Stimulated activated effector memory CD8-positive, alpha-beta T cell treated with anti-CD3 and anti-CD28 coated beads, Interleukin-12 subunit alpha, Interleukin-12 subunit beta, amount 100 ng/mL, for 72 hours (primary cell): ENCODE measurements around the gene FEN1.

Source experiments
- ATAC-seq: fragments of 150-1000 bp; cut with Tn5 transposase; 2 replicates; pipeline ENCODE4 v1.10.0; 2021
- DNase-seq, 2 donors: peaks; one replicate each; pipeline ENCODE4 v3.0.0; 2021 to 2022; ENCODE audit warnings: low spot score in 2 of 2
- H3K27ac Mint-ChIP-seq: one replicate; pipeline ENCODE4 v1.8.0; 2022; ENCODE audit warnings: mild to moderate bottlenecking, mixed read lengths
- H3K36me3 Mint-ChIP-seq: one replicate; pipeline ENCODE4 v1.8.0; 2022; ENCODE audit warnings: mild to moderate bottlenecking, mixed read lengths
- H3K4me1 Mint-ChIP-seq: one replicate; pipeline ENCODE4 v1.8.0; 2022; ENCODE audit warnings: mixed read lengths
- H3K4me3 Mint-ChIP-seq: one replicate; pipeline ENCODE4 v1.8.0; 2022; ENCODE audit warnings: mild to moderate bottlenecking, mixed read lengths
- H3K9me3 Mint-ChIP-seq: one replicate; pipeline ENCODE4 v1.8.0; 2022; ENCODE audit warnings: mixed read lengths

The FEN1 gene

DNA sequence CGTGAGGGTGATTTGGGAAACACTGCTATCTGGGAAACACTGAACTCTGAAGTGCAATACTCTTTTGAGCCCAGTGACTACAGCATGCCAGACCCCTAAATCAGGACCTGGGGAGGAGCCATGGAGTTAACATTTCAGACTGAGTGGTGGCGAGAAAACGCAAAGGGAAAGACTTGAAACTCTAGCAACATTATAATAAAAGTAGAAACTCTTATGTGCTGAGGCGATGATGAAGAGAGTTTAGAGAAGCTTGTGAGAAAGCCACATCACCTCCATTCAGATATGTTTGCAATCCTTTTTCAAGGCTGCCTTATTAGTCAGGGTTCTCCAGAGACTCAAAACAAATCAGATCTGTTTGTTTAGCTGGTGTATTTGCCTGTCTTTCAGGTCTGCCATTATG lies 1.9 kb downstream of the FEN1 start:
- DNase-seq (no peak), ATAC-seq (no peak)
- no peak overlapping the region for H3K27ac Mint-ChIP-seq
- H3K9me3 Mint-ChIP-seq: no peaks in the 10 kb centered on the region
- peaks cover 98% of the 10 kb centered on the region for H3K36me3 Mint-ChIP-seq
- H3K4me3 Mint-ChIP-seq: peak overlapping the region; percentile 96
- peaks cover 35% of the 10 kb centered on the region for H3K4me1 Mint-ChIP-seq

DNA sequence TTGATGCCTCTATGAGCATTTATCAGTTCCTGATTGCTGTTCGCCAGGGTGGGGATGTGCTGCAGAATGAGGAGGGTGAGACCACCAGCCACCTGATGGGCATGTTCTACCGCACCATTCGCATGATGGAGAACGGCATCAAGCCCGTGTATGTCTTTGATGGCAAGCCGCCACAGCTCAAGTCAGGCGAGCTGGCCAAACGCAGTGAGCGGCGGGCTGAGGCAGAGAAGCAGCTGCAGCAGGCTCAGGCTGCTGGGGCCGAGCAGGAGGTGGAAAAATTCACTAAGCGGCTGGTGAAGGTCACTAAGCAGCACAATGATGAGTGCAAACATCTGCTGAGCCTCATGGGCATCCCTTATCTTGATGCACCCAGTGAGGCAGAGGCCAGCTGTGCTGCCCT lies 2.7 kb downstream of the FEN1 start:
- ATAC-seq: no peak
- Mint-ChIP-seq H3K4me3 (no peak overlapping the region), H3K4me1 (peaks cover 26% of the 10 kb centered on the region), H3K36me3 (peaks cover 98% of the 10 kb centered on the region), H3K9me3 (no peaks in the 10 kb centered on the region), H3K27ac (no peak overlapping the region)
- no peak for DNase-seq

DNA sequence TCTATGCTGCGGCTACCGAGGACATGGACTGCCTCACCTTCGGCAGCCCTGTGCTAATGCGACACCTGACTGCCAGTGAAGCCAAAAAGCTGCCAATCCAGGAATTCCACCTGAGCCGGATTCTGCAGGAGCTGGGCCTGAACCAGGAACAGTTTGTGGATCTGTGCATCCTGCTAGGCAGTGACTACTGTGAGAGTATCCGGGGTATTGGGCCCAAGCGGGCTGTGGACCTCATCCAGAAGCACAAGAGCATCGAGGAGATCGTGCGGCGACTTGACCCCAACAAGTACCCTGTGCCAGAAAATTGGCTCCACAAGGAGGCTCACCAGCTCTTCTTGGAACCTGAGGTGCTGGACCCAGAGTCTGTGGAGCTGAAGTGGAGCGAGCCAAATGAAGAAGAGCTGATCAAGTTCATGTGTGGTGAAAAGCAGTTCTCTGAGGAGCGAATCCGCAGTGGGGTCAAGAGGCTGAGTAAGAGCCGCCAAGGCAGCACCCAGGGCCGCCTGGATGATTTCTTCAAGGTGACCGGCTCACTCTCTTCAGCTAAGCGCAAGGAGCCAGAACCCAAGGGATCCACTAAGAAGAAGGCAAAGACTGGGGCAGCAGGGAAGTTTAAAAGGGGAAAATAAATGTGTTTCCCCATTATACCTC lies 3.3 kb downstream of the FEN1 start:
- Mint-ChIP-seq H3K9me3 (no peaks in the 10 kb centered on the region), H3K4me1 (peaks cover 26% of the 10 kb centered on the region), H3K4me3 (no peak overlapping the region), H3K36me3 (peaks cover 96% of the 10 kb centered on the region), H3K27ac (no peak overlapping the region)
- ATAC-seq: no peak
- no peak for DNase-seq

GRCh38 chr11:61797263-61797944 lies 4.7 kb downstream of the FEN1 start:
- Mint-ChIP-seq H3K4me3 (no peak overlapping the region), H3K4me1 (peaks cover 17% of the 10 kb centered on the region), H3K27ac (no peak overlapping the region), H3K36me3 (peaks cover 98% of the 10 kb centered on the region), H3K9me3 (no peaks in the 10 kb centered on the region)
- ATAC-seq (no peak), DNase-seq (peak; percentile 43 to 65)

DNA sequence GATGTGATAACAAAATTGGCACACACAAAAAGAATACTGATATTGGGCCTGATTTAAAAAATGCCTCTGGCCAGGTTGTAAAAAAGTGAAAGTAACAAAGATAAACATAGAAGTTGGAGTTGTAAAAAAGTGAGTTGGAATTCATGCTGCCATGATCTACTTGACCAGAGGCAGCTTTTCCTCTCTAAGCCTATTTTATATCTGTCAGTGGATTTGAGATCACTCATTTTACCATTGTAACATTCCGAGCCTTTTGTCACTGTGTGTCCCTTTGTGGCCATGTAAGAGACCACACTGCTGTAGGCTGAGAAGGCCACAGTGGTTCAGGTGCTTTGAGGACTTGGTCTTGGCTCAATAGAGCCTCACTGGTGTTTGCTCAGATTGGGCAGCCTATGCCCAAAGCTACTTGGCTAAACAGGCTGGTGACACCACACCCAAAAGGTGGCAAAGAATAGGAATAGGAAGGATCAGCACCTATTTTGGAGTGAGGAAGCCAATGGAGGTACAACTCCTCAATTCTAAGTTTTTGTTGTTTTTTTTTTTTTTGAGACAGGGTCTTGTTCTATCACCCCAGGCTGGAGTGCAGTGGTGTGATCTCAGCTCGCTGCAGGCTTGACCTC lies 7.1 kb downstream of the FEN1 start:
- ATAC-seq (no peak), DNase-seq (no peak)
- Mint-ChIP-seq H3K9me3 (no peaks in the 10 kb centered on the region), H3K4me1 (peaks cover 11% of the 10 kb centered on the region), H3K36me3 (peaks cover 93% of the 10 kb centered on the region), H3K27ac (peak overlapping the region; percentile 20), H3K4me3 (no peak overlapping the region)

DNA sequence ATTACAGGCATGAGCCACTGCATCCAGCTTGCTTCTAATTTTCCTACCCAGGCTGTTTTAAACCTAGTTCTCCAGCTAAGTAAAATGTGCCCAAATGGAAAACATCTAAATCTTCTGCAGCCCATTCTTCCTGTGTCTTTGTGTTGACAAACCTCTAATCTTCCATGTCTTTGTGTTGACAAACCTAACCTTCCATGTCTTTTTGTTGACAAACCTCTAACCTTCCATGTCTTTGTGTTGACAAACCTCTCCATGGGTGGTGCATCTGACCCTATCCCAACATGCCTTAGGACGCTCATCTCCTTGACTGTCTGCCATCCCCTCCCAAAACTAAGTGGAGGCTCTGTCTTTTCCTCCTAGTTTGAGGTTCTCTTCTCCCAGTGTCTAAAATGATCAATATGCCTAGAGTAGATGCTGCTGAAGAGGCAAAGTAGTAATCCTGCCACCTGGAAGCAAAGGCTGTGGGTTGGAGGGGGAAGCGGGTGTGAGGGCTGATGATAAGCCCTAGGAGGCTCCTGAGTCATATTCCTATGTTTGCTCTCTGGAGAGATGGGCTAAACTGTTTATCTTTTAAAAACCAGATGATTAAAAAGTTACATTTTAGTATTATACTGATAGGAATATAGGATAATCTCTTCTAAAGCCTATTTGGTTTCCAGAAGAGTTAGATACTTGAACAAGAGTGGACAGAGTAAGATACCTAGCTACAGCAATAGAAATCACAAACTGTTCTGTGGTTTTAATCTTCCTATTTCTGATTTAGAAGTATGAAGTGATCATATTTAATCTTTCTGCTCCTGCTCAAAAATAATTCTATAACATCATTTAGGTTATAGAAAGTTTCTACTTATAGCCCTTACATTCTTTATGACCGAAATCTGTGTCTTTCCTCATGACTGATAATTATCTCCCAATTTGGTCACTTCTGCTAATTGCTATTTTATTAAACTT lies 7.9 kb downstream of the FEN1 start:
- H3K4me1 Mint-ChIP-seq: peaks cover 11% of the 10 kb centered on the region
- H3K27ac Mint-ChIP-seq: no peak overlapping the region
- H3K9me3 Mint-ChIP-seq: no peaks in the 10 kb centered on the region
- no peak for DNase-seq
- H3K4me3 Mint-ChIP-seq: no peak overlapping the region
- ATAC-seq: no peak
- H3K36me3 Mint-ChIP-seq: peaks cover 90% of the 10 kb centered on the region

- Mint-ChIP-seq H3K4me1 (no peaks in the 10 kb centered on the region), H3K27ac (peak overlapping the region; percentile 58), H3K36me3 (peaks cover 85% of the 10 kb centered on the region), H3K9me3 (no peaks in the 10 kb centered on the region), H3K4me3 (no peak overlapping the region)
- ATAC-seq: no peak
- no peak for DNase-seq
Observed at GRCh38 chr11:61802605-61803004, 9.9 kb downstream of the FEN1 start.

DNA sequence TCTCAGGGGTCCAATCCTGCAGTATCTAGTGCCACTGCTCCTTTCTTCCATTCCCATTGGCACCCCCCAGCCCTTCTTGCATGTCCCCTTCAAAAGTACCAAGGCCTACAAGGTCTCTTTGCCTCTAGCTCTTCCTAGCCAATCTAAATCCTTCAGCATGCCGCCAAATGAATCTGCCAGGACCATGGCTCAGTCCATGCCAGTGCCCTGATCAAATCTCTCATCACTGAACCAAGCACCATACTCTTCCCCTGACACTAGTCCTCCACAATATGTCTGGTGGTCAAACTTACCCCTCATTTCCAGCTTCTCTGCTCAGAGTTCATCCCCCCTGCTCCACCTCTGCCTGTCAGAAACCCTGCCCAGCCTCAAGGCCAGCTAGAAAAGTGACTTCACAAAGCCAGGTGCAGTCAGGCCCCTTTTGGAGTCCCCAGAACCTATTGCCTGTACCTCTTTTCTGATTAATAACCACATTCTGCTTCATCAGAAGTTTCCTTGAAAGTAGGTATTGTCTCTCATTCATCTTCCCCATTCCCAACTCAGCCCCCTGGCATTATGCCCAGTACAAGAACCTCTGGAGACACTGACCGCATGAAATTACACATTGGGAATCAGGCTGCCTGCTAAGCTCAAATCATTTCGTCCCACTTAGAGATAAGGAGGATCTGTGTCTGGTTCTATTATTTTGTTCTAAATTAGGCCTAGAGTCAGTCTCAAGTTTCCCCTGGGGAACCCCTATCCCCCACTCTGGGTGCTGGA lies 11.4 kb downstream of the FEN1 start:
- Mint-ChIP-seq H3K9me3 (no peaks in the 10 kb centered on the region), H3K4me1 (no peaks in the 10 kb centered on the region), H3K4me3 (no peak overlapping the region), H3K27ac (peak overlapping the region; percentile 6), H3K36me3 (peaks cover 85% of the 10 kb centered on the region)
- no peak for DNase-seq
- ATAC-seq: no peak

DNA sequence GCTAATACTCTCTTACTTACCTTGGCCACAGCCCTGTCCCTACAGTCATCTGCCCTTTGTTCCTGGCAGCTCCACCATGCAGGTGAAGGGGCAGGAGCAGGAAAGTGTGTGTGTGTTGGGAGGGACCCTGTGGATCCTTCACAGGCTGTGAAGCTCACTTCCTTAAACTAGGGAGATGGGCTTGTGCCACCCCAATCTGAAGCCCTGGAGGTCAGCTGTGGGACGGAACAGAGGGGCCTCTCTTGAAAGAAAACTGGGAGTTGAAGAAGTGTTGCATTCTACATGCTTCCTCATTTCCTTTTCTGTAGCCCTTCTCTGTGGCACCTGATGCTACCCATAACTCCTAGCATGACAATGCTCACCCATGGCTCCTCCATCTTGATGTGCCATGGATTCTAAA lies 12.4 kb downstream of the FEN1 start:
- H3K4me1 Mint-ChIP-seq: no peaks in the 10 kb centered on the region
- H3K4me3 Mint-ChIP-seq: no peak overlapping the region
- DNase-seq (no peak), ATAC-seq (no peak)
- H3K27ac Mint-ChIP-seq: no peak overlapping the region
- no peaks in the 10 kb centered on the region for H3K9me3 Mint-ChIP-seq
- H3K36me3 Mint-ChIP-seq: peaks cover 85% of the 10 kb centered on the region

DNA sequence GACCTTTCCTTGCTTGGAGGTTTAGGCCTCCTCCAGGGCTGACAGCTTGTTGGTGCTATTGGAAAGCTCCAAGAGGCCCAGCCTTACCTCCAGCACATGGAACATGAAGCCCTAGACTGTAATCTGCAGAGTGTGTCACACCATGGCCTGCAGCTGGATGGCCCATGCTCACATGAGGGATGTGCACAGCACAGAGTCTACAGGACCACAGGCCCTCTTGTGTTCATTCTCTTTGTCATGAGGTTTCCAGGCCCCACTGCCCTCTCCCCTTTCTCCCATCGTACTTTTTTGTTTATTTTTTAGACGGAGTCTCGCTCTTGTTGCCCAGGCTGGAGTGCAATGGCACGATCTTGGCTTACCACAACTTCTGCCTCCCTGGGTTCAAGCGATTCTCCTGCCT lies 14.1 kb downstream of the FEN1 start:
- peaks cover 87% of the 10 kb centered on the region for H3K36me3 Mint-ChIP-seq

DNA sequence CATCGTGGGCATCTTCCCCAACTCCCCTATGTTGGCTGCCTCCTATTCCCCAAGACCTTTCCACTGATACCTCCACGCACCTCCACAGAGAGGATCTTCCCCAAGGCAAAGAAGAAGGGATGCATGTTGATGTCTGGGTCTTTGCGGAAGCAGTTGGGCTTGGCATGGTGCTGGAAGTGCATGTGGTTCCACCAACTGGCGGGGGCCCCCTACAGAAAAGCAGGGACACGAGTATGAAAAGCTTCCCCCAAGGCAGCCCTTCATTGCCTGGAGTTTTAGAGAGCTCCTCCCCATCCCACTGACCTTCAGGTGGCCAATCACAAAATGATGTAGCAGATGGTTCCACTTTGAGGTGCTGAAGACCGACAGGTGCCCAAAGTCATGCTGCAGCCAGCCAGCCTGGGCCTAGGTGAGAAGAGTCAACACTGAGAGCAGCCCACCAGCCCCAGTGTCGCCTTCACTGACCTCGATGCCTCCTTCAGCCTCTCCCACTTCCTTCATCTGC lies 18.0 kb downstream of the FEN1 start:
- H3K4me1 Mint-ChIP-seq: peaks cover 12% of the 10 kb centered on the region
- no peaks in the 10 kb centered on the region for H3K9me3 Mint-ChIP-seq
- DNase-seq: no peak
- no peak for ATAC-seq
- H3K36me3 Mint-ChIP-seq: peaks cover 84% of the 10 kb centered on the region
- H3K4me3 Mint-ChIP-seq: no peak overlapping the region
- H3K27ac Mint-ChIP-seq: no peak overlapping the region

More for the DNA sequence above, 14.1 kb downstream of the FEN1 start:
- DNase-seq (no peak), ATAC-seq (no peak)
- Mint-ChIP-seq H3K9me3 (no peaks in the 10 kb centered on the region), H3K4me1 (no peaks in the 10 kb centered on the region), H3K27ac (peak overlapping the region; percentile 45), H3K4me3 (no peak overlapping the region)

DNA sequence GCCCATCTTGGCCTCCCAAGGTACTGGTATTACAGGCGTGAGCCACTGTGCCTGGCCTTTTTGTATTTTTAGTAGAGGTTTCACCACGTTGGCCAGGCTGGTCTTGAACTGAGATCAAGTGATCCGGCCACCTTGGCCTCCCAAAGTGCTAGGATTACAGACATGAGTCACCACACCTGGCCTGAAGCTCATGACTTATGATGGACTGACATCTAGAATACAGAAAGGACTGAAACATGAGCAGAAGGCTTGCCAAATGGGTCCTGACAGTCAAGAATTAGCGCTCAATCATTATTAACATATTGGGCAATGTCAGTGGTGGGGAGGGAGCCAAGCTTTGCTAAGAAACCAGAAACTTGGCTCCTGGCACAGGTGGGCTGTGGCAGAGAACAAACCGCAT lies 19.1 kb downstream of the FEN1 start:
- no peak for ATAC-seq
- DNase-seq: no peak
- H3K4me1 Mint-ChIP-seq: peaks cover 18% of the 10 kb centered on the region
- no peaks in the 10 kb centered on the region for H3K9me3 Mint-ChIP-seq
- no peak overlapping the region for H3K27ac Mint-ChIP-seq
- H3K36me3 Mint-ChIP-seq: peaks cover 83% of the 10 kb centered on the region
- H3K4me3 Mint-ChIP-seq: no peak overlapping the region

- ATAC-seq: no peak
- Mint-ChIP-seq H3K36me3 (peaks cover 72% of the 10 kb centered on the region), H3K27ac (no peak overlapping the region), H3K4me1 (peaks cover 18% of the 10 kb centered on the region), H3K4me3 (no peak overlapping the region), H3K9me3 (no peaks in the 10 kb centered on the region)
- DNase-seq: no peak
Observed at GRCh38 chr11:61812736-61813411, 20.2 kb downstream of the FEN1 start.
